ENCODE data around the gene CAMK4.

Gene CAMK4

GRCh38 chr5:111509119-111509518 lies 284.9 kb downstream of the CAMK4 start:
- peaks cover 29% of the 10 kb centered on the region for H3K36me3 ChIP-seq (ENCODE audit: control insufficient read depth, insufficient read depth, low read length)
- H3K4me3 ChIP-seq (ENCODE audit: extremely low read depth, insufficient read depth, low read length, poor library complexity, severe bottlenecking) = peak overlapping the region; percentile 85
- H3K27ac ChIP-seq (ENCODE audit: low read depth, low read length, severe bottlenecking) = no peak overlapping the region
- H3K9me3 ChIP-seq (ENCODE audit: control insufficient read depth, low read length) = no peaks in the 10 kb centered on the region
- H3K4me1 ChIP-seq (ENCODE audit: control insufficient read depth, insufficient read depth, low read length, poor library complexity, severe bottlenecking) = peaks cover 5% of the 10 kb centered on the region
- WGBS, 2 experiments (ENCODE audit: insufficient coverage in 2 of 2) = no CpG with 5 or more reads among the region's 1 CpG

- 0% methylated on average over 2 of the region's 2 CpGs for WGBS, 2 experiments (ENCODE audit: insufficient coverage in 2 of 2)
- Histone ChIP-seq H3K27ac (ENCODE audit: low read depth, low read length, severe bottlenecking) (peak overlapping the region; percentile 69), H3K4me1 (ENCODE audit: control insufficient read depth, insufficient read depth, low read length, poor library complexity, severe bottlenecking) (peaks cover 9% of the 10 kb centered on the region), H3K36me3 (ENCODE audit: control insufficient read depth, insufficient read depth, low read length) (peaks cover 13% of the 10 kb centered on the region), H3K4me3 (ENCODE audit: extremely low read depth, insufficient read depth, low read length, poor library complexity, severe bottlenecking) (peak overlapping the region; percentile 85), H3K9me3 (ENCODE audit: control insufficient read depth, low read length) (no peaks in the 10 kb centered on the region)
Observed at GRCh38 chr5:111511174-111511830, 287.1 kb downstream of the CAMK4 start.

GRCh38 chr5:111511831-111512374 lies 287.7 kb downstream of the CAMK4 start:
- H3K36me3 ChIP-seq (ENCODE audit: control insufficient read depth, insufficient read depth, low read length) = peaks cover 13% of the 10 kb centered on the region
- H3K27ac ChIP-seq (ENCODE audit: low read depth, low read length, severe bottlenecking) = peak overlapping the region; percentile 69
- peak overlapping the region; percentile 85 for H3K4me3 ChIP-seq (ENCODE audit: extremely low read depth, insufficient read depth, low read length, poor library complexity, severe bottlenecking)
- H3K9me3 ChIP-seq (ENCODE audit: control insufficient read depth, low read length) = no peaks in the 10 kb centered on the region
- peaks cover 9% of the 10 kb centered on the region for H3K4me1 ChIP-seq (ENCODE audit: control insufficient read depth, insufficient read depth, low read length, poor library complexity, severe bottlenecking)
- 0 to 1% methylated on average over 17 to 29 of the region's 32 CpGs for WGBS, 2 experiments (ENCODE audit: insufficient coverage in 2 of 2)

- Histone ChIP-seq H3K9me3 (ENCODE audit: control insufficient read depth, low read length) (no peaks in the 10 kb centered on the region), H3K36me3 (ENCODE audit: control insufficient read depth, insufficient read depth, low read length) (peaks cover 9% of the 10 kb centered on the region), H3K27ac (ENCODE audit: low read depth, low read length, severe bottlenecking) (peak within 1 kb of the TSS; percentile 93), H3K4me1 (ENCODE audit: control insufficient read depth, insufficient read depth, low read length, poor library complexity, severe bottlenecking) (peaks cover 9% of the 10 kb centered on the region), H3K4me3 (ENCODE audit: extremely low read depth, insufficient read depth, low read length, poor library complexity, severe bottlenecking) (peak within 1 kb of the TSS; percentile 85)
- WGBS, 2 experiments (ENCODE audit: insufficient coverage in 2 of 2) = 0% methylated on average over 15 to 16 of the region's 41 CpGs
Observed at GRCh38 chr5:111512375-111513130, 288.4 kb downstream of the CAMK4 start, which contains the start of gene STARD4. STARD4 (minus strand) TSS chr5:111512535; CDS start chr5:111507433, 5,102 bp downstream.

GRCh38 chr5:111513131-111513520 lies 288.9 kb downstream of the CAMK4 start:
- H3K9me3 ChIP-seq (ENCODE audit: control insufficient read depth, low read length) = no peaks in the 10 kb centered on the region
- peaks cover 9% of the 10 kb centered on the region for H3K4me1 ChIP-seq (ENCODE audit: control insufficient read depth, insufficient read depth, low read length, poor library complexity, severe bottlenecking)
- 37 to 53% methylated on average over 3 to 5 of the region's 6 CpGs for WGBS, 2 experiments (ENCODE audit: insufficient coverage in 2 of 2)
- peaks cover 5% of the 10 kb centered on the region for H3K36me3 ChIP-seq (ENCODE audit: control insufficient read depth, insufficient read depth, low read length)
- peak overlapping the region; percentile 85 for H3K4me3 ChIP-seq (ENCODE audit: extremely low read depth, insufficient read depth, low read length, poor library complexity, severe bottlenecking)
- peak overlapping the region; percentile 93 for H3K27ac ChIP-seq (ENCODE audit: low read depth, low read length, severe bottlenecking)

GRCh38 chr5:111514087-111514486 lies 289.9 kb downstream of the CAMK4 start:
- Histone ChIP-seq H3K4me1 (ENCODE audit: control insufficient read depth, insufficient read depth, low read length, poor library complexity, severe bottlenecking) (peaks cover 9% of the 10 kb centered on the region), H3K27ac (ENCODE audit: low read depth, low read length, severe bottlenecking) (no peak overlapping the region), H3K9me3 (ENCODE audit: control insufficient read depth, low read length) (no peaks in the 10 kb centered on the region), H3K4me3 (ENCODE audit: extremely low read depth, insufficient read depth, low read length, poor library complexity, severe bottlenecking) (no peak overlapping the region), H3K36me3 (ENCODE audit: control insufficient read depth, insufficient read depth, low read length) (no peaks in the 10 kb centered on the region)
- no CpG with 5 or more reads among the region's 3 CpGs for WGBS, 2 experiments (ENCODE audit: insufficient coverage in 2 of 2)

- H3K9me3 ChIP-seq (ENCODE audit: control insufficient read depth, low read length) = no peaks in the 10 kb centered on the region
- peaks cover 9% of the 10 kb centered on the region for H3K4me1 ChIP-seq (ENCODE audit: control insufficient read depth, insufficient read depth, low read length, poor library complexity, severe bottlenecking)
- H3K36me3 ChIP-seq (ENCODE audit: control insufficient read depth, insufficient read depth, low read length) = no peaks in the 10 kb centered on the region
- H3K4me3 ChIP-seq (ENCODE audit: extremely low read depth, insufficient read depth, low read length, poor library complexity, severe bottlenecking) = no peak overlapping the region
- no peak overlapping the region for H3K27ac ChIP-seq (ENCODE audit: low read depth, low read length, severe bottlenecking)
- 84 to 86% methylated on average over 2 to 5 of the region's 5 CpGs for WGBS, 2 experiments (ENCODE audit: insufficient coverage in 2 of 2)
Observed at GRCh38 chr5:111517853-111518501, 293.8 kb downstream of the CAMK4 start.

- WGBS, 2 experiments (ENCODE audit: insufficient coverage in 2 of 2) = 69 to 100% methylated on average over 2 of the region's 2 CpGs
- Histone ChIP-seq H3K36me3 (ENCODE audit: control insufficient read depth, insufficient read depth, low read length) (no peaks in the 10 kb centered on the region), H3K27ac (ENCODE audit: low read depth, low read length, severe bottlenecking) (no peak overlapping the region), H3K4me3 (ENCODE audit: extremely low read depth, insufficient read depth, low read length, poor library complexity, severe bottlenecking) (no peak overlapping the region), H3K4me1 (ENCODE audit: control insufficient read depth, insufficient read depth, low read length, poor library complexity, severe bottlenecking) (peaks cover 6% of the 10 kb centered on the region), H3K9me3 (ENCODE audit: control insufficient read depth, low read length) (no peaks in the 10 kb centered on the region)
Observed at GRCh38 chr5:111518777-111519176, 294.6 kb downstream of the CAMK4 start.

GRCh38 chr5:111520908-111521307 lies 296.7 kb downstream of the CAMK4 start:
- no peaks in the 10 kb centered on the region for H3K4me1 ChIP-seq (ENCODE audit: control insufficient read depth, insufficient read depth, low read length, poor library complexity, severe bottlenecking)
- WGBS, 2 experiments (ENCODE audit: insufficient coverage in 2 of 2) = 85% methylated on average over 3 of the region's 3 CpGs; no CpG with 5 or more reads in 1 of the 2 experiments
- H3K27ac ChIP-seq (ENCODE audit: low read depth, low read length, severe bottlenecking) = no peak overlapping the region

GRCh38 chr5:111528056-111528455 lies 303.9 kb downstream of the CAMK4 start:
- Histone ChIP-seq H3K9me3 (ENCODE audit: control insufficient read depth, low read length) (no peaks in the 10 kb centered on the region), H3K36me3 (ENCODE audit: control insufficient read depth, insufficient read depth, low read length) (no peaks in the 10 kb centered on the region), H3K4me3 (ENCODE audit: extremely low read depth, insufficient read depth, low read length, poor library complexity, severe bottlenecking) (no peak overlapping the region), H3K27ac (ENCODE audit: low read depth, low read length, severe bottlenecking) (no peak overlapping the region), H3K4me1 (ENCODE audit: control insufficient read depth, insufficient read depth, low read length, poor library complexity, severe bottlenecking) (peaks cover 9% of the 10 kb centered on the region)
- 100% methylated on average over 2 of the region's 3 CpGs; no CpG with 5 or more reads in 1 of the 2 experiments for WGBS, 2 experiments (ENCODE audit: insufficient coverage in 2 of 2)

More at GRCh38 chr5:111520908-111521307, 296.7 kb downstream of the CAMK4 start:
- no peaks in the 10 kb centered on the region for H3K9me3 ChIP-seq (ENCODE audit: control insufficient read depth, low read length)
- no peak overlapping the region for H3K4me3 ChIP-seq (ENCODE audit: extremely low read depth, insufficient read depth, low read length, poor library complexity, severe bottlenecking)
- no peaks in the 10 kb centered on the region for H3K36me3 ChIP-seq (ENCODE audit: control insufficient read depth, insufficient read depth, low read length)
